ENCODE measurements around the gene SBF2.

GRCh38 chr11:9735236-9735635 is 558.8 kb downstream of the SBF2 start:
- TF ChIP-seq CTCF (IDR thresholded peaks at IDR 0.05) = no peak
- TF ChIP-seq EP300 (IDR thresholded peaks at IDR 0.05) = no peak
- TF ChIP-seq POLR2A (IDR thresholded peaks at IDR 0.05; ENCODE audit: low read depth) = no peak
